Skin epidermis (tissue), 12 donors: ENCODE data around the gene FHL1.
"Not testable (repeated sequence)": the region's sequence is repeated elsewhere in the genome, so short reads cannot be mapped to it uniquely, and the experiment has no call there.

Source experiments
- H3K27ac ChIP-seq, 21 experiments: fragments of 200-600 bp; sonication (generic) in 11 of 21; one replicate each; pipeline ENCODE4 v1.5.0; 2020; ENCODE audit warnings: mild to moderate bottlenecking in 3 of 21, inconsistent platforms in 2 of 21, moderate library complexity in 2 of 21
- H3K4me3 ChIP-seq, 7 experiments: fragments of 200-600 bp; sonication (generic) in 2 of 7; one replicate each; pipeline ENCODE4 v1.5.0; 2020; ENCODE audit warnings: inconsistent platforms in 2 of 7, mild to moderate bottlenecking in 2 of 7, moderate library complexity in 1 of 7

FHL1 gene

DNA sequence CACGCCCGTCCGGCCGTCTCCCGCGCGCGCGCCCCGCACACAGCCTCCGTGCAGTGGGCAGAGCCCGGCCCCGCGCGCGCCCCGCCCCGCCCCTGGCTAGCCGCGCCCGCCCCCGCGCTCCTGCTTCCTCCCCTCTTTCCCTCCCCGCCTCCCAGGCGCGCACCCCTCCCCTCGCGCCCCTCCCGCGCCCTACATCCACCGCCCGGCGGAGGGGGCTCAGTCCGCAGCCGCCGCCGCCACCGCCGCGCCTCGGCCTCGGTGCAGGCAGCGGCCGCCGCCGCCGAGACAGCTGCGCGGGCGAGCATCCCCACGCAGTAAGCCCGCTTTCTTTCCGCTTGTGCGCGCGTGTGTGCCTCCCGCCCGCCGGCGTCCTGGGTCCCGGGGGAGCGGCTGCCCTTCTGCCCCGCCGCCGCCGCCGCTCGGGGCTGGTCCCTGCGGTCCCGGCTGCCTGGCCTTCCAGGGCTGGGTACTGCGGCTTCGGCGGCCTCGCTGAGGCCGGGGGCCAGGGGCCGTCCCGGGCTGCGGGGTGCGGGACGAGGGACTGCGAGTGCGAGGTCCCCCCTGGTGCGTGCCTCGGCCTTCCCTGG is at the start of gene FHL1:
TSS of gene FHL1 (plus strand) at position 219 of the 587 bp plus-strand sequence.
- Histone ChIP-seq H3K27ac (peak within 1 kb of the TSS in 15 of 21 experiments; percentile 29 to 88 (median 69)), H3K4me3 (peak within 1 kb of the TSS; percentile 34 to 67 (median 47))

DNA sequence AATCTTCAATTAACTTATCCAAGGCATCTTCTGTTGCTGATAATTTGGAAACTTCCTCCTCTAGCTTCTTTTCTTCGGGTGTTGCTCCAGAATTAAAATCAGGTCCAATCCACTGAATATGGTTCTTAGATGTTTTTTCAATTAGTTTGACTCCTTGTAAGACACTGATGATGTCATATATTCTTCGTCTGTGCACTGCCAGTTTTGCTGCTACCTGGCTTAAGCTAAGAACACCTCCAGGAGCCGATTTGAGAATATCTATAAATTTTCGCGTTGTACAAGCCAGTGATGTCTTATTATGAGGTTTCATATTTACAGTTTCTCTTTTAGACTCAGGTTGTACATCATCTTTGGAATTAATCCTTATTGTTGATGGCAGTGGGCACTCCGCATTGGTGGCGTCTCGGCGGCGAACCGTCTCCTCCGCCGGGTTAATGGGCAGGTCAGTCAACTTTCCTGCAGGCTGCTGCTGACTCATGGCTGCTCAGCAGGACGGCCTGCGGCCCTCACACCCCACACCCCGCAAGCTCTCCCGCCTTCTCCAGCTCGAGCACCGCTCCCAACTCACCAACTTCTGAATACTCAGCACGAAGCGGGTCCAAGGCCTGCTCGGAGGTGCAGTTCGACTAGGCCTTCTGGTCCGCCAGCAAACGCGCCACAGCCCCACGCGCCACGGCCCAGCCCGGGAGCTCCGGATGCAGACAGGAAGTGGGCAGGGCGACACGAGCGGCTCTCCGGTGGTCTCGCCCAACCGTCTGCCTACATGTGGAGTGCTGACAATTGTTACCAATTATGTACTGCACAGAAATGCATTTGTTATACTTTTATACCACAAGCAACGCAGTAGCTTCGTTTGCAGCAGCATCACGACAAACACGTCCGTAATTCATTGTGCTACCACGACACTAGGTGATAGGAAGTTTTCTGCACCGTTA is 49.2 kb upstream of the FHL1 start:
- Histone ChIP-seq H3K4me3 (no peak overlapping the region), H3K27ac (no peak overlapping the region)

DNA sequence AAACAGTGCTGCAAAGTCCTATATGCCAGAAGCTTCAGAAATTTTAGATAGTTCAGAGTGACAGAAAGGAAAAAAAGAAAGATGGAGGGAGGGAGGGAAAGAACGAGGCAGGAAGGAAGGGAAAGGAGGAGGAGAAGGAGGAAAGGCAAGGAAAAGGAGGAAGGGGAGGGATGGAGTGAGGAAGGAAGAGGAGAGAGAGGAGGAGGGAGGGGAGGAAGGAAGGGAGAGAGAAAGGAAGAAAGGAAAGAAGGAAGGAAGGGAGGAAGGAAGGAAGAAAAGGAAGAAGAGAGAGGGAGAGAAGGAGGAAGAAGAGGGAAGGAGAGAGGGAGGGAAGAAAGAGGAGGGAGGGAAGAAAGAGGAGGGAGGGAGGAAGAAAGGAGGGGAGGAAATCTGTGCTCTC is 42.4 kb upstream of the FHL1 start:
- Histone ChIP-seq H3K27ac (no peak overlapping the region), H3K4me3 (no peak overlapping the region)

DNA sequence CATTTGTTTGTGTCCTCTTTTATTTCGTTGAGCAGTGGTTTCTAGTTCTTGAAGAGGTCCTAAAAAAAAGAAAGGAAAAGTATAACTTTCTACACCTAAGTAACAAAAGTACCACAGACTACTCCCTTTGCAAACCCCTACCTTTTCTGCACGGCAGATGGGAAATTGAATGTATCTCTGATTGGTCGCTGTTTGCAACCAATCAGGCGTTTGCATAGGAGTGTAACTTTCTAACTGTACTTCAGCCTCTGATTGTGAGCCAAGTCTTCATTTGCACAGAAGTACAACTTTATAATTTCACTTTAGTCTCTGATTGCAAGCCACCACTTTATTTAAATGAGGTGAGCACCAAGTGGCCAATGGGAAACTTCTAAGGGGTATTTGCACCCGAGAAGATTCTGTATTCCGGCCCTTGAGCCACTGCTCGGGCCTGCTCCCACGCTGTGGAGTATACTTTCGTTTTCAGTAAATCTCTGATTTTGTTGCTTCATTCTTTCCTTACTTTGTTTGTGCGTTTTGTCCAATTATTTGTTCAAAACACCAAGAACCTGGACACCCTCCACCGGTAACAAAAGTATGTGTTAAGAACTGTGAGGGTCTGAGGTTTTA is 40.3 kb upstream of the FHL1 start:
- Histone ChIP-seq H3K4me3 (no peak overlapping the region), H3K27ac (no peak overlapping the region)

DNA sequence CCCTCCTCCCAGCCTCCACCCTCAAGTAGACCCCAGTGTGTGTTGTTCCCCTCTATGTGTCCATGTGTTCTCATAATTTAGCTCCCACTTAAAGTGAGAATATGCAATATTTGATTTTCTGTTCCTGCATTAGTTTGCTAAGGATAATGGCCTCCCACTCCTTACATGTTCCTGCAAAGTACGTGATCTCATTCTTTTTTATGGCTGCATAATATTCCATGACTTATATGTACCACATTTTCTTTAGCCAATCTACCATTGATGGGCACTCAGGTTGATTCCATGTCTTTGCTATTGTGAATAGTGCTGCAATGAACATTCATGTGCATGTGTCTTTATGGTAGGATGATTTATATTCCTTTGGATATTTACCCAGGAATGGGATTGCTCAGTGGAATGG is 38.4 kb upstream of the FHL1 start:
- not testable (repeated sequence) for H3K27ac ChIP-seq, H3K4me3 ChIP-seq

DNA sequence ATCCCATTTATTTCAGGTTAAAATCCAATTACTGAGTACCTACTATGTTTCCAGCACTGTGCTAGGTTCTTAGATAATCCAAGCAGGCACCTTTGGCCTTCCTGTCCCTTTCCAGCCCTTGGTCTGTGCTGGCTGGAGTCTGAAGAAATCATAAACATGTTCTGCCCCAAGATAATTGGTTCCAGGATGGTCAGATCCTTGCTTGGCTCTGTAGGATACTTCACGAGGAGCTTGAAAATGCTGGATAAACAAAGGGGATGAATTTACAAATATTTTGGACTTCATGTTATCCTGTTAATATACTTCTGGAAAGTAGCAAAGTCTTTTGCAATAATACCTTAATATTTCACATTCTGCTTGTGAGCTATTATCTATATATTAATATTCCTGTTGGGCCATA is 35.0 kb upstream of the FHL1 start:
- no peak overlapping the region for H3K27ac ChIP-seq
- no peak overlapping the region for H3K4me3 ChIP-seq

DNA sequence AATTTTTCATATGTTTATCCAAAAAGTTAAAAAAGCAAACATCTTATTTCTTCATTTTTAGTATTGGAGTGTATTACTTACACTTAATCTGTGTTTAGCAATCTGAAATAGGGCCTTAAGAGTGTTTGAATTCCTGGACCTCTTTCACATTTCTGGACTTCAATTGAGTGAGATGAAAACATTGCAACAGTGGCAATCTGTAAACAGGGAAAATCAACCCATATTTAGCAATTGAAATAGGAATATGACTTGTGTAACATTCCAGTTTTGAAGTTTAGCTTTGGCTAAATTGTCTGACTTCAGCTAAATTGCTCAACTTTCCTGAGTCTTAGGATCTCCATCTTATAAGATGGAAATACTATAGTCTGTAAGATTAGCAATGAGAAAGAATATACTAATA is 34.6 kb upstream of the FHL1 start:
- H3K4me3 ChIP-seq = no peak overlapping the region
- H3K27ac ChIP-seq = no peak overlapping the region

DNA sequence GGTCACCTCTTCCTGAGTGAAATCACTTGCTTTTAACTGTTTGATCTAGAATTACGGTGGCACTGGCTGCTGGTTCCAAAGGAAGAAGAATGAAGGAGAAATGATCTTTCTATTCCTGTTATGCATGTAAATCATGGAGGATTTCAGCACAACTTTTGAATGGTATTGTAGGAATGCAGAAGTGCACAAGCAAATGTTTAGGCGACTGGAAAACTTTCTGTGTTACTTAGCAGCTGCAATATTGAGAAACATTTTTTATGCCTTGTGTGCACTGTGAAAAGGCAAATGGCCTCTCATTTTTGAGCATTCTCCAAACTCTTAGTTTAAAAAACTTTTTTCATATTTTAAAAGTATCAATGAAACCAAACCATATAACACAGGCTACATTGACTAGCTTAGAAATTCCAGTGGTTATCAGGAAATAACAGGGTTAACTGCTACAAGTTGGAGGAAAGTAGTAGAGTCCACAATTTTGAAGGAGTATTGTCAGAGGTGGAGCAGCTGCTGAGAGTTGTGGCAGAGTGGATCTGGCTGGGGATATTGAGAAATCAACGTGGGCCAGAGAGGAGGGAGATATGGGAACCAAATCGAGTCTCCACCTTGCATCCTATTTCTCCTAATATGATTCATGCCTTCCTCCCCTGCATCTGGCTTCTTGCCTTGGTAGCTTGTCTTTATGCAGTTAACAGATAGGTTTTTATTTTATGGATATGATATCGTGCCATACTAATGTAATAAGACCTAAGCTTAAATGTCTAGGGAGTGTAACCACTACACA is 32.0 kb upstream of the FHL1 start:
- no peak overlapping the region for H3K4me3 ChIP-seq
- no peak overlapping the region for H3K27ac ChIP-seq

DNA sequence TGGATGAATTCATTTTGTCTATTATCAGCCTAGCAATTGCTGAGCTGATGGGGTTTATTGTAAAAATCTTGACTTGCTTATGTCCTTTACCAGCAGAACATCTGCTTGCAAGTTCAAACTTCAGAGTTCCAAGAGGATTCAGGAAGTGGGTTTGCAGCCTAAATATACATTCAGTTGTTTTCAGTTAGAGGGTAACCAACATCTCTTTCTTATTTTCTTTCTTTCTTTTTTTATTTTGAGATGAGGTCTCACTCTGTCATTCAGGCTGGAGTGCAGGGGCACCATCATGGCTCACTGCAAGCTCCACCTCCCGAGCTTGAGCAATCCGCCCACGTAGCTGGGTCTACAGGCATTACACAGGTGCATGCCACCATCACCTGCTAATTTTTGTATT is 31.4 kb upstream of the FHL1 start:
- H3K27ac ChIP-seq = no peak overlapping the region
- H3K4me3 ChIP-seq = no peak overlapping the region

DNA sequence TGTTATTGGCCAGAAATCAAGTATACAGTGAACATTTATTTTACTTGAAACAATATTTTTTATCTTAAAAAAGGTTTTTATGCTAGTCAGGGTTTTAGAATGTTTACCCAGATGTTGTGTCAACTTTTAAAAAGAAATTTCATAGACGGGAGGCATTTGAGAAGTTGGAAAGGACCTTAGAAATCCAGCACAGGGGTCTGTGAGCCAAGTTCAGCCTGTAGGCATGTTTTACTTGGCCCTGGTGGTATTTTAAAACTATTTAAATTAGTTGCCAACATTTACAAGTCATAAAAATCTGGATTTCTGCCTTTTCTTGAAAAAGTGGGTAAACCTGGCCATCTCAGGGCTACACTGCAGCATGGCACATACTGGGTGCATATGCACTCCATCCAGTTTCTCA is 25.5 kb upstream of the FHL1 start:
- Histone ChIP-seq H3K4me3 (no peak overlapping the region), H3K27ac (no peak overlapping the region)

DNA sequence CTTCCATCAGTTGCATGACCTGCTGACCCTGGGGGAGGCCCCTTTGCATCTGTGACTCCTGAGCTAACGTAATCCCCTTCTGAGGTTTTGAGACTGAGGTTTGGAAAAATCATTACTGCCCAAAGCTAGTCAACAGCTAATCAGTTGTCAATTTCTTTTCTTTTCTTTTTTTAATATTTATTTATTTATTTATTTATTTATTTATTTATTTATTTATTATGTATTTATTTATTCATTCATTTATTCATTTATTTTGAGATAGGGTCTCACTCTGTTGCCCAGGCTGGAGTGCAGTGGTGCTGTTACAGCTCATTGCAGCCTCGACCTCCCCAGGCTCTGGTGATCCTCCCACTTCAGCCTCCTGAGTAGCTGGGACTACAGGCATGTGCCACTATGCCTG is 25.1 kb upstream of the FHL1 start:
- Histone ChIP-seq H3K27ac (no peak overlapping the region), H3K4me3 (no peak overlapping the region)

DNA sequence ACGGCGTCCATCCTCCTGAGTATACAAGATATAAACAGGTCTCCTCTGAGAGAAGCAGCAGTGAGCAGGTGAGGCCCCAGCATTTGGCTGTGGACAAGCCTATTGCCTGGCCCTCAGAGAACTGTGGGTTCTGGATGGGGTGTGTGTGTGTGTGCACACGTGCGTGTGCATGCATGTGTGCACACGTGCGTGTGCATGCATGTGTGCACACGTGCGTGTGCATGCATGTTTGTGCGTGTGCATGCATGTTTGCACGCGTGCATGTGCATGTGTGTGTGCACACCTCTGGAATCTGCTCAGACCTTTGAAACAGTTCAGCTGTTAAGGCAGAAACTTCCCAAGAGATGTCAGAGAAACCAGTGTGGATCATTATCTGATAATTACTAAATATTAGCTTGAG is 22.2 kb upstream of the FHL1 start:
- Histone ChIP-seq H3K4me3 (no peak overlapping the region), H3K27ac (no peak overlapping the region)

DNA sequence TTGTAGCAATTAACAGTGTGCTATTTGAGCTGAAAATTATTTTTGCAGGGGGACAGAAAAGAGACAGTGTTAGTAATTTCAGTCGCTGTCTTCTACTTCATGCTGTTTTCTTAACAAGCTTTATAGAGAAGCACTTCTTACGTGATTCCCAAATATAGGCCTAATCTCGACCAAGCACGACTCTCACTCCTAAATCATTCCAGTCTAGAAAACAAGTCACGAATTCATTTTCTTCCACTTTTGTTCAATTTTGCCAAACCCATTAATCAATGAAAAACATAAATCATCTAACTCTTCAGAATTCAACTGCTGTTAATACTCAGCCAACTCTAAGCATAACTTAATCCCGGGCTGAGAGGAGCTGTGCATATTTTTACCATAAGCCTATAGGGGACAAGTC is 21.0 kb upstream of the FHL1 start:
- H3K4me3 ChIP-seq = no peak overlapping the region
- no peak overlapping the region for H3K27ac ChIP-seq

DNA sequence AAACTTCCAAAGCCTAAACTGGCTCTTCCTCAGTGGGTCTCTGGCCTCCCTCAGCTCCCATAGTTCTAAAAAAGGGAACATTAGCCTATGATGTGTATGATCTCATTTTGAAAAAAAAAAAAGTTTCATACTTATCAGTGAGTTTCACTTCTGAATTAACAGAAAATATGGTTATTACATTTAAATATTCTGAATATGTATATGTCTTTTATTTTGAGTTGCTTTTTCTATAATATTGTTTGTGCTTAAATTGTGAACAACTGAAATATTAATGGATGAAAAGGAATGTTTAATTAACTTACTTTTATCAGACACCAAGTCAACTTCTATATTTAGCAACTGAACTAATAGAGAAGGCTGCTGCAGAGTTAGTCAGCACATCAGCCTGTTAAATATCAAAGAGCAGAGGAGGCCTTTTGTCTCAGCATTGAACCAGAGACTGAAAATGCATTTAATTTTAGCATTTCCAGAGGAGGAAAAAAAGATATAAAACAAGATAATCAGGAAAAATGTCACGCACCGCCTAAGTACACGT is 20.4 kb upstream of the FHL1 start:
- H3K4me3 ChIP-seq = no peak overlapping the region
- no peak overlapping the region for H3K27ac ChIP-seq

DNA sequence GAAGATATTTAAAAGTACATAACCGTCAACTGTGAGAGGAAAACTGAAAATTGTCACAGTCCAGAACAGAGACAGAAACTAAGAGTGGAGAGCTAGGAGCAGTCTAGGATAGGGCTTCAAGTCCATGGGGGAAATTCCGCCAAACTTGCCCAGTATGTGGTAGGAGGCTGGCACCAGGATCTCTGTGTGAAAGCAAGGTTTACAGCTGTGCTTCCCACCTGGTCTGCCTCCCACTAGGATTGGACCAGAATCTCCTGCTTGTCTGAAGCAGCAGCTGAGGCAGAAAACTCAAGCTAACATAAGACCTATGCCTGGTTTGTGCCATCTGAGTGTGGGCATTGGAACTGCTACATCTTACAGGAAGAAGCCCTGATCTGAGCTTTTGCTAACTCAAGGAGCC is 18.6 kb upstream of the FHL1 start:
- no peak overlapping the region for H3K4me3 ChIP-seq
- H3K27ac ChIP-seq = no peak overlapping the region

DNA sequence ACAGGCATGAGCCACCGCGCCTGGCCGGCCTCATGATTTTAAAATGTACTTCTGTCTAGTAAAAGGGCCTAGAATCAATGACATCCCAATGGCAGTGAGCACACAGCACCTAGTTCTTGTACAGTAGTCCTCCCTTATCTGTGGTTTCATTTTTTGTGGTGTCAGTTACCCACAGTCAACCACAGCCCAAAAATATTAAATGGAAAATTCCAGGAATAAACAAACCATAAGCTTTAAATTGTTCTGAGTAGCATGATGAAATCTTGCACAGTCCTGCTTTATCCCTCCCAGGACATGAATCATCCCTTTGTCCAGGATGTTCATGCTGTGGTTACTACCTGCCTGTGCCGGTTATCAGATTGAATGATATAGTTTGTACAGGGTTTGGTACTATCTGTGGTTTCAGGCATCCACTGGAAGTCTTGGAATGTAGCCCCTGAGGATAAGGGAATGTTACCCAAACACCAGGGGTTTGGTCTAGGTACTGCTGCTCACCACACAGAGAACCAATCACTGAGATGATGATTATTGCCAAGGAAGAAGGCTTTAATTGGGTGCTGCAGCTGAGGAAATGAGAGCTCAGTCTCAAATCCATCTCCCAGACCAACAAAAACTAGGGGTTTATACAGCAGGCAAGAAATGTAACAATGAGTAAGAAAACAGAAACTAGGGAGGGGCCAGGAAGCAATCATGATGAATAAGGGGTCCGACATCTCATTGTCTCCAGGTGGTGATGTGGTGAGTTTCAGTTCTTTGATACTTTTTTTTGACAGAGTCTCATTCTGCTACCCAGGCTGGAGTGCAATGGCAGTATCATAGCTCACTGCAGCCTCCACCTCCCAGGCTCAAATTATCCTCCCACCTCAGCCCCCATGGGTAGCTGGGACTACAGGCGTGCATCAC is 16.2 kb upstream of the FHL1 start:
- no peak overlapping the region for H3K4me3 ChIP-seq
- H3K27ac ChIP-seq = no peak overlapping the region

DNA sequence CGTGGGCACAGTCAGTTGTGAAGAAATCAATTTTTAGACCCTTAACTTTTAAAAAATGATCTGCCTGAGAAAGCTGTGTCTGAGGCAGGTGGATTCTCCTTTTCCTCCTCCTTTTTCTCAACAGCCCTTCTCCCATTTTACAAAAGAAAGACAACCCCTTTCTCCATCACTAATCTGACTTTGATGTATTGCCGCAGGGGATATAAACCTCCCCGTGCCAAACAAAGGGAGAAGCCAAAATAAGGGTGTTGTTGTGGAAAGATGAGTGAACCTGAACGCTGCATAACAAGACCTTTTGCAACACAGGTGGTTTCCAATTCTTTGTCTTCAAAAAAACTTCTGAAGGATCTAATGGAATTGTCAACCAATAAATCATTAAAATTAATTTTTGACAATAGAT is 8.4 kb upstream of the FHL1 start:
- Histone ChIP-seq H3K27ac (no peak overlapping the region), H3K4me3 (no peak overlapping the region)

DNA sequence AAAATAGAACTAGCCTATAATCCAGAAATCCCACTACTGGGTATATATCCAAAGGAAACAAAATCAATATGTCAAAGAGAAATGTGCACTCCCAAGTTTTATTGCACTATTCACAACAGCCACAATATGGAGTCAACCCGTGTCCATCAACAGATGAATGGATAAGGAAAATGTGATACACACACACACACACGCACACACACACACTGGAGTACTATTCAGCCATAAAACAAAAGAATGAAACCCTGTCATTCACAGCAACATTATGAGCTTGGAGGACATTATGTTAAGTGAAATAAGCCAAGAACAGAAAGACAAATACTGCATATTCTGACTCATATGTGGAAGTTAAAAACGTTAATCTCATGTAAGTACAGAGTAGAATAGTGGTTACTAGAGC is 5.8 kb upstream of the FHL1 start:
- Histone ChIP-seq H3K27ac (no peak overlapping the region), H3K4me3 (no peak overlapping the region)

DNA sequence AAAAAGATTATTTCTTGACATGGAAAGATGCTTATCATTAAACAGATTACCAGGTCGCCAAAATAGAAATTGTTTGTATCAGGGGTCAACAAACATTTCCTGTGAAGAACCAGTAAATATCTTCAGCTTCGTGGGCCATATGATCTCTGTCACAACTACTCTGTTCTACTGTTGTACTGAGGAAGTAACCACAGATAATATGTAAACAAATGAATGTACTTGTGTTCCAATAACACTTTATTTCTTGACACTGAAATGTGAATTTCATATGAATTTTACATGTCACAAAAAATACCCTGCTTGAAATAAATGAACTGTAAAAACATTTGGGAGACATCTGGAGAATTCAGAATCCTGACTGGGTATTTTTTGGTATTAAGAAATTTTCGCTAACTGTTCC is 4.7 kb upstream of the FHL1 start:
- H3K4me3 ChIP-seq = no peak overlapping the region
- H3K27ac ChIP-seq = no peak overlapping the region
